Transverse colon (tissue), 4 donors: ENCODE measurements around the gene CLIC6.

Experiments
- EP300 ChIP-seq: sonication (generic); formaldehyde crosslinking; IDR thresholded peaks from one replicate; pipeline ENCODE4 v1.6.1; 2017; ENCODE audit warnings: antibody characterized with exemption, low read depth
- POLR2A ChIP-seq: fragments of 450-650 bp; IDR thresholded peaks from one replicate; pipeline ENCODE4 v1.6.1; 2016; ENCODE audit warnings: antibody characterized with exemption, mild to moderate bottlenecking, moderate library complexity
- POLR2AphosphoS5 ChIP-seq, 3 donors: sonication (generic); formaldehyde crosslinking; IDR thresholded peaks; one replicate each; pipeline ENCODE4 v1.6.1; 2016; ENCODE audit warnings: antibody characterized with exemption in 3 of 3
- TF ChIP-seq, protein P1 (sequence below), 5 experiments: fragments of 200-600 bp in 3 of 5; fragments of 450-650 bp in 2 of 5; sonication (generic) in 3 of 5; IDR thresholded peaks; 1 replicate in 2 of 5; 2 replicates in 3 of 5; pipeline ENCODE4 v1.5.1; 2016 to 2017; ENCODE audit warnings: antibody characterized with exemption in 5 of 5, inconsistent platforms in 3 of 5, mild to moderate bottlenecking in 2 of 5, moderate library complexity in 1 of 5

DNA sequence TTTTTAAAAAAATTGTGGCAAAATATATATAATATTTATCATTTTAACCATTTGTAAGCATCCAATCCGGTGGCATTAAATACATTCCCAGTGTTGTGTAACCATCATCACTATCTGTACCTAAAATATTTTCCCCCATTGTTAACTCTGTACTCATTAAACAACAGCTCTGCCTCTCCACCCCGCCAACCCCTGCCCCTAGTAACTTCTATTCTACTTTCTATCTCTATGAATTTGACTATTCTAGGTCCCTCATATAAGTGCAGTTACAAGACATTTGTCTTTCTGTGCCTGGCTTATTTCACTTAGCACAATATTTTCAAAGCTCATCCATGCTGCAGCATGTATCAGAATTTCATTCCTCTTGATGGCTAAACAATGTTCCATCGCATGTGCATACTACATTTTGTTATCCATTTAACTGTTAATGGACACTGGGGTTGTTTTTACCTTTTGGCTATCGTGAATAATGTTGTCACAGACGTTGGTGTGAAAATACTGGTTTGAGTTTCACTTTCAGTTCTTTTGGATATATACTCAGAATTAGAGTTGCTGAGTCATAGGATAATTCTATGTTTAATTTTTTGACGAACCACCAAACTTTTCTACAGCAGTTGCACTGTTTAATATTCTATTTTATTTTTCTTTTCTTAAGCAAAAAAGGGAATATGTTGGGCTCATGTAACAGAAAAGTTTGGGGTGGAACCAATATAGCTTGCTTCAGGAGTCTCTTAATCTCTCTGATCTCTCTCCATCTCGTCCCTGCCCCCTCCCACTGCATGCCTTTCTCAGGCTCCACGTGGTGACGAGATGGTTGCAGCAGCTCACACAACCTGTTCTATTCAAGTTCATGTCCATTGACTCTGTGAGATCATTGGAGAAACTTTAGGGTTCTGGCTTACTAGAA lies 28.7 kb upstream of the CLIC6 start:
- TF ChIP-seq, protein P1, sequence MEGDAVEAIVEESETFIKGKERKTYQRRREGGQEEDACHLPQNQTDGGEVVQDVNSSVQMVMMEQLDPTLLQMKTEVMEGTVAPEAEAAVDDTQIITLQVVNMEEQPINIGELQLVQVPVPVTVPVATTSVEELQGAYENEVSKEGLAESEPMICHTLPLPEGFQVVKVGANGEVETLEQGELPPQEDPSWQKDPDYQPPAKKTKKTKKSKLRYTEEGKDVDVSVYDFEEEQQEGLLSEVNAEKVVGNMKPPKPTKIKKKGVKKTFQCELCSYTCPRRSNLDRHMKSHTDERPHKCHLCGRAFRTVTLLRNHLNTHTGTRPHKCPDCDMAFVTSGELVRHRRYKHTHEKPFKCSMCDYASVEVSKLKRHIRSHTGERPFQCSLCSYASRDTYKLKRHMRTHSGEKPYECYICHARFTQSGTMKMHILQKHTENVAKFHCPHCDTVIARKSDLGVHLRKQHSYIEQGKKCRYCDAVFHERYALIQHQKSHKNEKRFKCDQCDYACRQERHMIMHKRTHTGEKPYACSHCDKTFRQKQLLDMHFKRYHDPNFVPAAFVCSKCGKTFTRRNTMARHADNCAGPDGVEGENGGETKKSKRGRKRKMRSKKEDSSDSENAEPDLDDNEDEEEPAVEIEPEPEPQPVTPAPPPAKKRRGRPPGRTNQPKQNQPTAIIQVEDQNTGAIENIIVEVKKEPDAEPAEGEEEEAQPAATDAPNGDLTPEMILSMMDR (IDR thresholded peaks at IDR 0.05): no peak
- TF ChIP-seq POLR2A: no peak
- no peak for TF ChIP-seq EP300
- TF ChIP-seq POLR2AphosphoS5 (IDR thresholded peaks at IDR 0.05): no peak
